PFSK-1 (cell line): ENCODE data around the gene CWC15.

Experiments
- POLR2AphosphoS5 ChIP-seq: IDR thresholded peaks from 2 replicates; pipeline ENCODE4 v1.6.1; 2012; ENCODE audit warnings: low read depth, mild to moderate bottlenecking, control low read depth, low read length, moderate library complexity
- TAF1 ChIP-seq: IDR thresholded peaks from 2 replicates; pipeline ENCODE4 v1.6.1; 2012; ENCODE audit warnings: low read length, control low read depth, borderline replicate concordance; ENCODE audit not compliant: insufficient read depth

DNA sequence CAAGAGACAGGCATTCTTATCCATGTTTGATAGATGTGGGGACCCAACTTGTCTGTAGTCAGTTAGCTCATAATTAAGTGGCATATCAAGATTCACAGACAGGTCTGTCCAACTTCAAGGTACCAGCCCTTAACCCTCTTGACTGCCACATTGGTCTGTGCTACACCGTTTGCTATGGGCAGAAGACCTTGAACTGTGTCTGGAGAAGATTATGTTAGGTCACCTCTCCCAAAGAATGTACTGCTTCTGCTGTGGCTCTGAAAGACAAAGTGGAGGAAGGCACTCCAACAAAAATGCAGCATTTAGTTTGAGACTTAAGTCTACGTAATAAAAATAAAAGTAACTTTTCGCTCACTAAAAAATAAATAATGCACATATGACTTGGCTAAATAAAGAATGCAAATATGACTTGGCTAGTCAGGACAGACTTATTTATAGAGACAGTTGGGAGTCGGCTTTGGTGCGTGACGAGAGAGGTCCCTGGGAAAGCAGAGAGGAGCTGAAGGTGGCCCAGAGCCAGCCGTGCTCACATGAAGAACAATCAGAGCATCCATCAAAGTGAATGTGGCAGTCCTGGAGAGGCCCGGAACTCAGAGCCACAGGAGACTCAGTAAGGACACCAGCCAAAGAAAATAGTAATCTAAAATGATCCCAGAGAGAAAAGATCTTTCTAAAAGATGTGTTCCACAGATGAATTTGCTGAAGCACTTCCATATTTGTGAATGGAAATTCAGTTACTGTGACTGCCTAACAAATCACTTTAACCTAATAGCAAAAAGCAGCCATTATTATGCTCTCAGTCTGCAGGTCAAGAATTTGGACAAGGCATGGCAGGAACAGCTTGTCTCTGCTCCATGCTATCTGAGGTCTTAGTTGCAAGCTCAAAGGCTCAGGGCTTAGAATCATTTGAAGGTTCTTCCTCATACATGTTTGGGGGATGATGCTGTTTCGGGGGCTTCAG, 35.0 kb downstream of the CWC15 start:
- no peak for TF ChIP-seq POLR2AphosphoS5
- TF ChIP-seq TAF1: no peak
